A549 (cell line): ENCODE data around the gene BAG5. TPM values are rescaled to one million over a fixed set of nuclear protein-coding genes. Genes with fewer than 3 reads are reported as not detected.

Experiments
- ATAC-seq, 2 experiments: fragments of 200-7000 bp in 1 of 2; fragments of >200 bp in 1 of 2; cut with Nextera tagmentation in 1 of 2; cut with Tn5 transposase in 1 of 2; 3 replicates each; pipeline versions ENCODE4 v1.8.0 to v1.9.1; 2018 to 2020; ENCODE audit warnings: mild to moderate bottlenecking in 1 of 2, moderate library complexity in 1 of 2
- CTCF ChIA-PET: fragments of 300-600 bp; sonication (Branson Sonifier 250); formaldehyde crosslinking; extraction: SDS; loops from one replicate; lab custom pipeline; 2021; ENCODE audit warnings: antibody characterized with exemption, inconsistent platforms; lab: Yijun Ruan, JAX
- POLR2A ChIA-PET: fragments of 350-600 bp; formaldehyde crosslinking; extraction: SDS; loops from one replicate; lab custom pipeline; 2021; ENCODE audit warnings: antibody characterized with exemption, inconsistent platforms; lab: Yijun Ruan, JAX
- DNase-seq, 2 experiments: peaks; one replicate each; pipeline versions ENCODE4 v3.0.0 to v3.0.0-alpha.2; 2011 to 2016; ENCODE audit warnings: low read depth in 1 of 2, low spot score in 1 of 2
- FAIRE-seq: peaks from 2 replicates; lab custom pipeline; 2011; peaks lifted over from hg19 to GRCh38; lab: Jason Lieb, UNC
- H3K27ac ChIP-seq, 2 experiments: fragments of >200 bp; sonication (Bioruptor Twin); formaldehyde crosslinking; 3 replicates each; pipeline ENCODE4 v1.5.1; 2016 to 2017
- H3K4me1 ChIP-seq: fragments of >200 bp; sonication (Bioruptor Twin); formaldehyde crosslinking; 3 replicates; pipeline ENCODE4 v1.6.1; 2016
- H3K4me2 ChIP-seq: fragments of >200 bp; sonication (Bioruptor Twin); formaldehyde crosslinking; 3 replicates; pipeline ENCODE4 v1.6.1; 2016
- H3K4me3 ChIP-seq: fragments of >200 bp; sonication (Bioruptor Twin); formaldehyde crosslinking; 3 replicates; pipeline ENCODE4 v1.5.1; 2016
- H3K9me3 ChIP-seq: fragments of >200 bp; sonication (Bioruptor Twin); formaldehyde crosslinking; 3 replicates; pipeline ENCODE4 v1.6.1; 2016
- CBX8 ChIP-seq: fragments of 200-600 bp; sonication (generic); IDR thresholded peaks from 2 replicates; pipeline ENCODE4 v1.6.1; 2016
- CHD2 ChIP-seq: fragments of 150-350 bp; IDR thresholded peaks from 2 replicates; pipeline ENCODE4 v1.6.1; 2014; ENCODE audit warnings: low read length; ENCODE audit not compliant: partially characterized antibody
- CHD4 ChIP-seq: fragments of 200-600 bp; sonication (generic); IDR thresholded peaks from 2 replicates; pipeline ENCODE4 v1.6.1; 2016; ENCODE audit warnings: antibody characterized with exemption, mild to moderate bottlenecking, borderline replicate concordance
- ESRRA ChIP-seq: fragments of 150-350 bp; IDR thresholded peaks from 2 replicates; pipeline ENCODE4 v1.6.1; 2014; ENCODE audit warnings: mild to moderate bottlenecking, low read length, borderline replicate concordance
- FOSB ChIP-seq: fragments of 250-450 bp; sonication (Bioruptor Pico); IDR thresholded peaks from 2 replicates; pipeline ENCODE4 v1.5.0; 2020; ENCODE audit warnings: mild to moderate bottlenecking, moderate library complexity
- GATA3 ChIP-seq: IDR thresholded peaks from 2 replicates; pipeline ENCODE4 v1.6.1; 2012; ENCODE audit warnings: borderline replicate concordance
- HDAC2 ChIP-seq: fragments of 200-600 bp; sonication (generic); IDR thresholded peaks from 2 replicates; pipeline ENCODE4 v1.6.1; 2016
- HOXA7 ChIP-seq: fragments of 250-450 bp; sonication (Bioruptor Pico); IDR thresholded peaks from 2 replicates; pipeline ENCODE4 v1.5.0; 2020; ENCODE audit warnings: mild to moderate bottlenecking, moderate library complexity
- HOXB5 ChIP-seq: fragments of 250-450 bp; sonication (Bioruptor Pico); IDR thresholded peaks from 2 replicates; pipeline ENCODE4 v1.5.0; 2020; ENCODE audit warnings: mild to moderate bottlenecking, moderate library complexity
- MYC ChIP-seq: IDR thresholded peaks from 2 replicates; pipeline ENCODE4 v1.6.1; 2012; ENCODE audit warnings: mild to moderate bottlenecking, inconsistent platforms, low read length, improper control_type of control experiment, borderline replicate concordance
- POLR2A ChIP-seq: IDR thresholded peaks from 2 replicates; pipeline ENCODE4 v1.6.1; 2012; ENCODE audit warnings: mild to moderate bottlenecking, low read length
- RNF2 ChIP-seq: fragments of 200-600 bp; sonication (generic); IDR thresholded peaks from 2 replicates; pipeline ENCODE4 v1.6.1; 2016; ENCODE audit warnings: low read depth, mild to moderate bottlenecking, antibody characterized with exemption, moderate library complexity, borderline replicate concordance
- TFCP2L1 ChIP-seq: fragments of 250-450 bp; sonication (Bioruptor Pico); IDR thresholded peaks from 2 replicates; pipeline ENCODE4 v1.5.0; 2021; ENCODE audit warnings: mild to moderate bottlenecking
- WGBS: methylation state at CpG from one replicate; pipeline ENCODE4 v1.1.6; 2017; ENCODE audit errors: missing lambda C conversion rate; 5-methylcytosine and 5-hydroxymethylcytosine counted together
- polyA plus RNA-seq, 4 experiments: library from polyadenylated mRNA; depleted of rRNA in 3 of 4; stranded (reverse); fragments of >200 nt; fragmentation: RNase III in 1 of 4; extraction: RNeasy Plus Mini Kit Qiagen cat#74134 plus additional on column Dnase treatment in 1 of 4; gene quantifications; 2 replicates in 3 of 4; 3 replicates in 1 of 4; pipeline ENCODE4 v1.2.3, GENCODE V29; 2011 to 2017
- TF ChIP-seq, protein P1 (sequence below): fragments of >200 bp; sonication (Bioruptor Twin); formaldehyde crosslinking; IDR thresholded peaks from 3 replicates; pipeline ENCODE4 v1.5.1; 2016
- TF ChIP-seq, protein P2 (sequence below): IDR thresholded peaks from 2 replicates; pipeline ENCODE4 v1.6.1; 2012
- TF ChIP-seq, protein P3 (sequence below): fragments of 450-650 bp; IDR thresholded peaks from 2 replicates; pipeline ENCODE4 v1.6.1; 2014; ENCODE audit warnings: antibody characterized with exemption
- TF ChIP-seq, protein P4 (sequence below): IDR thresholded peaks from 2 replicates; pipeline ENCODE4 v1.6.1; 2012; ENCODE audit warnings: low read depth, borderline replicate concordance
- TF ChIP-seq, protein P5 (sequence below): fragments of >200 bp; sonication (Bioruptor Twin); formaldehyde crosslinking; IDR thresholded peaks from 3 replicates; pipeline ENCODE4 v1.6.1; 2016
- TF ChIP-seq, protein P6 (sequence below): IDR thresholded peaks from 2 replicates; pipeline ENCODE4 v1.6.1; 2012
- TF ChIP-seq, protein P7 (sequence below): fragments of 200-600 bp; sonication (generic); IDR thresholded peaks from 2 replicates; pipeline ENCODE4 v1.6.1; 2016; ENCODE audit warnings: antibody characterized with exemption, mild to moderate bottlenecking, moderate library complexity

Gene BAG5
- polyA plus RNA-seq, 2 of the 4 experiments (the other 2 are of a cell fraction) = 20.8 to 24.8 TPM

DNA sequence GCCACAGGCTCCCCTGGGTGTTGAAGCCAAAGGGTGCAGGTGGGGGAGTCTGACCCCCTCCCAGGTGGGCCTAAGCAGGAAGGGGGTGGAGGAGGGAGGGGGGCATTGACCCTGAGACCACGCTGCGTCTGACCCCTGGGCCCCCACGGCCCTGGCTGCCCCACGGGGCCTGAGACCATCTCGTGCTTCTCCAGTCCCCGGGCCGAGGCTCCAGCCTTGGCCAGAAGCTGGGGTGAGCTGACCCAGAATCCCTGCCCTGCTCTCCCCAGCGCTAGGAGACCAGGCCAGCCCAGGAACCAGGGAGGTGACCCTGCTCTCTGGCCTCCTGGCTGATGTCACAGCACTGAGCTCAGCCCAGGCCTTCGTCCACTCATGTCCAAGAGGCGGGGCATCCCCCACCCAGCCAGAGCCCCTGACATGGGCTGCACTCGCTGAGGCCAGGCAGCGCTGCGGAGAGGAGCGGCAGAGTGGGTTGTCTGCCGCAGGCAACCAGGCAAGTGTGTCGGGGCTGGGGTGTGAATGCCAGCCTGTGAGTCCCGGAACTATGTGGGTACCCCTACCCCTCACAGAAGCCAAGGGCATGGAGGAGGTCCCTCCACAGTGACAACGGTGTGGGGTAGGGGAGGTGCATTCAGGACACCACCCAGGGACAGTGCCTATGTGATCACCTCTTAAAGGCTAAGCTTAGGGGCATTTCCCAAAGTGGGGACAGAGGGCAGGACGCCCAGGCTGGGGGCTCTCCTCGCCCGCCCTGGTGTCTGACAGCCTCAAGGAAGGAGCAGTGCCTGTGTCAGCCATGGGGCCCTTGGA lies 27.2 kb downstream of the BAG5 start:
- H3K4me1 ChIP-seq = peaks cover 17% of the 10 kb centered on the region
- no peak overlapping the region for H3K27ac ChIP-seq
- ChIA-PET CTCF (interaction anchor here (2.4 to 28.8 kb wide), 3 partner anchors 10 to 22 kb away, joined by 6 to 489 read pairs (median 184); partner anchors contain the start of gene CKB), POLR2A (no interaction called here)
- 91% methylated on average over 16 of the region's 21 CpGs for WGBS
- H3K9me3 ChIP-seq = no peaks in the 10 kb centered on the region
- H3K4me2 ChIP-seq = no peak overlapping the region
- no peak for ATAC-seq
- no peak overlapping the region for H3K4me3 ChIP-seq
- no peak for FAIRE-seq
- TF ChIP-seq CHD2 (no peak), HDAC2 (no peak), RNF2 (no peak), FOSB (no peak), HOXB5 (CRISPR knock-in tag) (no peak), TFCP2L1 (CRISPR knock-in tag) (no peak), CBX8 (no peak), MYC (no peak), GATA3 (no peak), HOXA7 (no peak), POLR2A (no peak), CHD4 (no peak), ESRRA (no peak)
- TF ChIP-seq, protein P1, sequence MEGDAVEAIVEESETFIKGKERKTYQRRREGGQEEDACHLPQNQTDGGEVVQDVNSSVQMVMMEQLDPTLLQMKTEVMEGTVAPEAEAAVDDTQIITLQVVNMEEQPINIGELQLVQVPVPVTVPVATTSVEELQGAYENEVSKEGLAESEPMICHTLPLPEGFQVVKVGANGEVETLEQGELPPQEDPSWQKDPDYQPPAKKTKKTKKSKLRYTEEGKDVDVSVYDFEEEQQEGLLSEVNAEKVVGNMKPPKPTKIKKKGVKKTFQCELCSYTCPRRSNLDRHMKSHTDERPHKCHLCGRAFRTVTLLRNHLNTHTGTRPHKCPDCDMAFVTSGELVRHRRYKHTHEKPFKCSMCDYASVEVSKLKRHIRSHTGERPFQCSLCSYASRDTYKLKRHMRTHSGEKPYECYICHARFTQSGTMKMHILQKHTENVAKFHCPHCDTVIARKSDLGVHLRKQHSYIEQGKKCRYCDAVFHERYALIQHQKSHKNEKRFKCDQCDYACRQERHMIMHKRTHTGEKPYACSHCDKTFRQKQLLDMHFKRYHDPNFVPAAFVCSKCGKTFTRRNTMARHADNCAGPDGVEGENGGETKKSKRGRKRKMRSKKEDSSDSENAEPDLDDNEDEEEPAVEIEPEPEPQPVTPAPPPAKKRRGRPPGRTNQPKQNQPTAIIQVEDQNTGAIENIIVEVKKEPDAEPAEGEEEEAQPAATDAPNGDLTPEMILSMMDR = no peak
- TF ChIP-seq, protein P2, sequence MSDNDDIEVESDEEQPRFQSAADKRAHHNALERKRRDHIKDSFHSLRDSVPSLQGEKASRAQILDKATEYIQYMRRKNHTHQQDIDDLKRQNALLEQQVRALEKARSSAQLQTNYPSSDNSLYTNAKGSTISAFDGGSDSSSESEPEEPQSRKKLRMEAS = no peak
- TF ChIP-seq, protein P3, sequence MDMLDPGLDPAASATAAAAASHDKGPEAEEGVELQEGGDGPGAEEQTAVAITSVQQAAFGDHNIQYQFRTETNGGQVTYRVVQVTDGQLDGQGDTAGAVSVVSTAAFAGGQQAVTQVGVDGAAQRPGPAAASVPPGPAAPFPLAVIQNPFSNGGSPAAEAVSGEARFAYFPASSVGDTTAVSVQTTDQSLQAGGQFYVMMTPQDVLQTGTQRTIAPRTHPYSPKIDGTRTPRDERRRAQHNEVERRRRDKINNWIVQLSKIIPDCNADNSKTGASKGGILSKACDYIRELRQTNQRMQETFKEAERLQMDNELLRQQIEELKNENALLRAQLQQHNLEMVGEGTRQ = no peak
- TF ChIP-seq, protein P4, sequence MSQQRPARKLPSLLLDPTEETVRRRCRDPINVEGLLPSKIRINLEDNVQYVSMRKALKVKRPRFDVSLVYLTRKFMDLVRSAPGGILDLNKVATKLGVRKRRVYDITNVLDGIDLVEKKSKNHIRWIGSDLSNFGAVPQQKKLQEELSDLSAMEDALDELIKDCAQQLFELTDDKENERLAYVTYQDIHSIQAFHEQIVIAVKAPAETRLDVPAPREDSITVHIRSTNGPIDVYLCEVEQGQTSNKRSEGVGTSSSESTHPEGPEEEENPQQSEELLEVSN = no peak
- TF ChIP-seq, protein P5, sequence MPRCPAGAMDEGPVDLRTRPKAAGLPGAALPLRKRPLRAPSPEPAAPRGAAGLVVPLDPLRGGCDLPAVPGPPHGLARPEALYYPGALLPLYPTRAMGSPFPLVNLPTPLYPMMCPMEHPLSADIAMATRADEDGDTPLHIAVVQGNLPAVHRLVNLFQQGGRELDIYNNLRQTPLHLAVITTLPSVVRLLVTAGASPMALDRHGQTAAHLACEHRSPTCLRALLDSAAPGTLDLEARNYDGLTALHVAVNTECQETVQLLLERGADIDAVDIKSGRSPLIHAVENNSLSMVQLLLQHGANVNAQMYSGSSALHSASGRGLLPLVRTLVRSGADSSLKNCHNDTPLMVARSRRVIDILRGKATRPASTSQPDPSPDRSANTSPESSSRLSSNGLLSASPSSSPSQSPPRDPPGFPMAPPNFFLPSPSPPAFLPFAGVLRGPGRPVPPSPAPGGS = no peak
- TF ChIP-seq, protein P6, sequence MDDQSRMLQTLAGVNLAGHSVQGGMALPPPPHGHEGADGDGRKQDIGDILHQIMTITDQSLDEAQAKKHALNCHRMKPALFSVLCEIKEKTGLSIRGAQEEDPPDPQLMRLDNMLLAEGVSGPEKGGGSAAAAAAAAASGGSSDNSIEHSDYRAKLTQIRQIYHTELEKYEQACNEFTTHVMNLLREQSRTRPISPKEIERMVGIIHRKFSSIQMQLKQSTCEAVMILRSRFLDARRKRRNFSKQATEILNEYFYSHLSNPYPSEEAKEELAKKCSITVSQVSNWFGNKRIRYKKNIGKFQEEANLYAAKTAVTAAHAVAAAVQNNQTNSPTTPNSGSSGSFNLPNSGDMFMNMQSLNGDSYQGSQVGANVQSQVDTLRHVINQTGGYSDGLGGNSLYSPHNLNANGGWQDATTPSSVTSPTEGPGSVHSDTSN = no peak
- TF ChIP-seq, protein P7, sequence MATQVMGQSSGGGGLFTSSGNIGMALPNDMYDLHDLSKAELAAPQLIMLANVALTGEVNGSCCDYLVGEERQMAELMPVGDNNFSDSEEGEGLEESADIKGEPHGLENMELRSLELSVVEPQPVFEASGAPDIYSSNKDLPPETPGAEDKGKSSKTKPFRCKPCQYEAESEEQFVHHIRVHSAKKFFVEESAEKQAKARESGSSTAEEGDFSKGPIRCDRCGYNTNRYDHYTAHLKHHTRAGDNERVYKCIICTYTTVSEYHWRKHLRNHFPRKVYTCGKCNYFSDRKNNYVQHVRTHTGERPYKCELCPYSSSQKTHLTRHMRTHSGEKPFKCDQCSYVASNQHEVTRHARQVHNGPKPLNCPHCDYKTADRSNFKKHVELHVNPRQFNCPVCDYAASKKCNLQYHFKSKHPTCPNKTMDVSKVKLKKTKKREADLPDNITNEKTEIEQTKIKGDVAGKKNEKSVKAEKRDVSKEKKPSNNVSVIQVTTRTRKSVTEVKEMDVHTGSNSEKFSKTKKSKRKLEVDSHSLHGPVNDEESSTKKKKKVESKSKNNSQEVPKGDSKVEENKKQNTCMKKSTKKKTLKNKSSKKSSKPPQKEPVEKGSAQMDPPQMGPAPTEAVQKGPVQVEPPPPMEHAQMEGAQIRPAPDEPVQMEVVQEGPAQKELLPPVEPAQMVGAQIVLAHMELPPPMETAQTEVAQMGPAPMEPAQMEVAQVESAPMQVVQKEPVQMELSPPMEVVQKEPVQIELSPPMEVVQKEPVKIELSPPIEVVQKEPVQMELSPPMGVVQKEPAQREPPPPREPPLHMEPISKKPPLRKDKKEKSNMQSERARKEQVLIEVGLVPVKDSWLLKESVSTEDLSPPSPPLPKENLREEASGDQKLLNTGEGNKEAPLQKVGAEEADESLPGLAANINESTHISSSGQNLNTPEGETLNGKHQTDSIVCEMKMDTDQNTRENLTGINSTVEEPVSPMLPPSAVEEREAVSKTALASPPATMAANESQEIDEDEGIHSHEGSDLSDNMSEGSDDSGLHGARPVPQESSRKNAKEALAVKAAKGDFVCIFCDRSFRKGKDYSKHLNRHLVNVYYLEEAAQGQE = no peak
- no peak for DNase-seq
